K562 (cell line): ENCODE results near the gene ESD. TPM values are rescaled to one million over a fixed set of nuclear protein-coding genes. Genes with fewer than 3 reads are reported as not detected.

Experiments used
- ATAC-seq: fragments of 200-7000 bp; cut with Tn5 transposase; 3 replicates; pipeline ENCODE4 v1.9.1; 2020; ENCODE audit warnings: moderate library complexity
- BruUV-seq: library from RNA; stranded (reverse); fragments of 400-500 nt; replicated peaks from 2 replicates; lab custom pipeline; 2021; lab: Mats Ljungman, UMichigan
- CTCF ChIA-PET: fragments of 300-600 bp; formaldehyde crosslinking; extraction: SDS; loops from one replicate; lab custom pipeline; 2021; ENCODE audit warnings: low intra/inter-chr PET ratio; lab: Yijun Ruan, JAX
- POLR2A ChIA-PET: fragments of 300-600, 350-650 bp; sonication (Branson Sonifier 250); formaldehyde crosslinking; extraction: SDS; loops from one replicate; lab custom pipeline; 2021; ENCODE audit warnings: antibody characterized with exemption, inconsistent platforms; lab: Yijun Ruan, JAX
- DNase-seq, 4 experiments: peaks; one replicate each; pipeline versions ENCODE4 v3.0.0 to v3.0.0-alpha.2; 2011 to 2018; ENCODE audit warnings: low spot score in 3 of 4, mixed read lengths in 3 of 4; ENCODE audit errors: extremely low read depth in 1 of 4
- FAIRE-seq: peaks from 2 replicates; lab custom pipeline; 2011; peaks lifted over from hg19 to GRCh38; lab: Jason Lieb, UNC
- H2AFZ ChIP-seq: 2 replicates; pipeline ENCODE4 v1.6.0; 2011; ENCODE audit warnings: low read depth, low read length, control low read depth, inconsistent platforms
- H3K27ac ChIP-seq: fragments of 200-600 bp; 3 replicates; pipeline ENCODE4 v1.8.0; 2011; ENCODE audit warnings: low read depth, mild to moderate bottlenecking, control low read depth, inconsistent platforms, low read length, moderate library complexity, mixed read lengths; ENCODE audit errors: extremely low read depth
- H3K27me3 ChIP-seq, 2 experiments: fragments of 300-600 bp in 1 of 2; 2 replicates in 1 of 2; 3 replicates in 1 of 2; pipeline versions ENCODE4 v1.6.0 to v1.8.0; 2011; ENCODE audit warnings: inconsistent platforms in 2 of 2, low read length in 2 of 2, mild to moderate bottlenecking in 1 of 2, mixed read lengths in 1 of 2, moderate library complexity in 1 of 2; ENCODE audit not compliant: control insufficient read depth in 2 of 2, insufficient read depth in 2 of 2
- H3K36me3 ChIP-seq: fragments of 300-600 bp; 3 replicates; pipeline ENCODE4 v1.8.0; 2011; ENCODE audit warnings: mild to moderate bottlenecking, low read length, inconsistent platforms; ENCODE audit not compliant: control insufficient read depth, insufficient read depth
- H3K4me1 ChIP-seq, 2 experiments: fragments of 200-600 bp in 1 of 2; replicated peaks in 1 of 2; 2 replicates in 1 of 2; 3 replicates in 1 of 2; pipeline versions ENCODE4 v1.5.1 to v1.8.0; 2011; ENCODE audit warnings: inconsistent platforms in 2 of 2, low read length in 2 of 2, mild to moderate bottlenecking in 1 of 2, mixed read lengths in 1 of 2, moderate library complexity in 1 of 2; ENCODE audit not compliant: control insufficient read depth in 2 of 2, insufficient read depth in 2 of 2
- H3K4me2 ChIP-seq: 2 replicates; pipeline ENCODE4 v1.6.1; 2011; ENCODE audit warnings: low read length, control low read depth, inconsistent platforms, mixed read lengths; ENCODE audit not compliant: insufficient read depth
- H3K4me3 ChIP-seq: fragments of 200-600 bp; sonication (generic), shearing (Covaris generic); 2 replicates; pipeline ENCODE4 v1.5.1; 2016; ENCODE audit warnings: control low read depth, inconsistent platforms
- H3K79me2 ChIP-seq: fragments of 200-600 bp; 3 replicates; pipeline ENCODE4 v1.8.0; 2011; ENCODE audit warnings: low read length, inconsistent platforms; ENCODE audit not compliant: control insufficient read depth, insufficient read depth
- H3K9ac ChIP-seq, 2 experiments: 2 replicates each; pipeline versions ENCODE4 v1.6.0 to v1.6.1; 2011; ENCODE audit warnings: low read depth in 2 of 2, low read length in 2 of 2, control low read depth in 1 of 2, inconsistent platforms in 1 of 2, mild to moderate bottlenecking in 1 of 2, mixed read lengths in 1 of 2; ENCODE audit not compliant: insufficient read depth in 1 of 2
- H3K9me1 ChIP-seq: one replicate; pipeline ENCODE4 v1.6.0; 2011; ENCODE audit warnings: inconsistent platforms, mild to moderate bottlenecking, low read length, moderate library complexity; ENCODE audit not compliant: control insufficient read depth, insufficient read depth
- H3K9me3 ChIP-seq: replicated peaks from 2 replicates; pipeline ENCODE4 v1.5.1; 2011; ENCODE audit warnings: low read depth, low read length, inconsistent platforms; ENCODE audit not compliant: control insufficient read depth, insufficient read depth
- H4K20me1 ChIP-seq: replicated peaks from 2 replicates; pipeline ENCODE4 v1.6.1; 2011; ENCODE audit warnings: low read length, inconsistent platforms, mixed read lengths; ENCODE audit not compliant: control insufficient read depth, insufficient read depth
- EHMT2 ChIP-seq: fragments of 450-650 bp; IDR thresholded peaks from 2 replicates; pipeline ENCODE4 v1.6.1; 2018; ENCODE audit warnings: antibody characterized with exemption
- FOXM1 ChIP-seq, 2 experiments: fragments of 450-650 bp in 1 of 2; sonication (generic) in 1 of 2; formaldehyde crosslinking in 1 of 2; IDR thresholded peaks; 2 replicates each; pipeline versions ENCODE4 v1.6.1 to v1.9.0; 2017 to 2022; ENCODE audit warnings: low read depth in 2 of 2, mild to moderate bottlenecking in 2 of 2, missing genetic modification reagents in 1 of 2, moderate library complexity in 1 of 2
- GATA2 ChIP-seq: sonication (generic); formaldehyde crosslinking; IDR thresholded peaks from 2 replicates; pipeline ENCODE4 v1.4.0; 2020; ENCODE audit warnings: mild to moderate bottlenecking, missing genetic modification reagents
- TCFL5 ChIP-seq: fragments of 250-450 bp; sonication (Bioruptor Pico); conservative IDR thresholded peaks from 2 replicates; pipeline ENCODE4 v1.6.1; 2021; ENCODE audit warnings: mild to moderate bottlenecking, moderate library complexity, matching md5 sums
- U2AF2 ChIP-seq: fragments of 200-400 bp; formaldehyde crosslinking; optimal IDR thresholded peaks from 2 replicates; pipeline ENCODE3; 2017; ENCODE audit warnings: low read depth, mild to moderate bottlenecking, low read length
- ZNF263 ChIP-seq: sonication (generic); formaldehyde crosslinking; IDR thresholded peaks from 2 replicates; pipeline ENCODE4 v1.8.0; 2022; ENCODE audit warnings: mild to moderate bottlenecking, missing genetic modification reagents, borderline replicate concordance
- ZNF707 ChIP-seq: fragments of 250-450 bp; sonication (Bioruptor Pico); conservative IDR thresholded peaks from 2 replicates; pipeline ENCODE4 v1.8.0; 2022; ENCODE audit warnings: inconsistent platforms, mild to moderate bottlenecking, moderate library complexity
- WGBS: fragments of 100-300 bp; shearing (Covaris generic); methylation state at CpG from one replicate; pipeline ENCODE4 v1.1.6; 2016; ENCODE audit warnings: low coverage, mixed read lengths; ENCODE audit not compliant: insufficient coverage; ENCODE audit errors: missing lambda C conversion rate; 5-methylcytosine and 5-hydroxymethylcytosine counted together
- in situ Hi-C: fragments of 300-500 bp; cut with MboI; formaldehyde crosslinking; loops from 4 replicates; pipeline ENCODE4 v1.15.0; 2018; ENCODE audit warnings: inconsistent platforms, mixed read lengths
- intact Hi-C: fragments of 100-400 bp; cut with micrococcal nuclease; formaldehyde crosslinking; loops from 2 replicates; pipeline ENCODE4 v1.14.2; 2022
- polyA plus RNA-seq, 8 experiments: library from polyadenylated mRNA; depleted of rRNA in 4 of 8; stranded (reverse) in 5 of 8; unstranded in 3 of 8; fragments of >200 nt; fragmentation: Nextera tagmentation in 2 of 8; fragmentation: Illumina TruSeq in 1 of 8; extraction: Ambion mirVana in 2 of 8; extraction: Trizol in 1 of 8; gene quantifications; 2 replicates each; pipeline versions ENCODE4 v1.2.1 to v1.2.3, GENCODE V29; 2011 to 2014; ENCODE audit warnings: inconsistent platforms in 1 of 8, missing spikeins in 1 of 8
- total RNA-seq, 7 experiments: library from RNA; depleted of rRNA in 6 of 7; stranded (reverse); fragments of >200 nt in 6 of 7; fragmentation: Illumina TruSeq in 2 of 7; extraction: Trizol in 2 of 7; gene quantifications; 2 replicates each; pipeline versions ENCODE4 v1.2.1 to v1.2.3, GENCODE V29; 2011 to 2021; ENCODE audit warnings: low replicate concordance in 1 of 7
- TF ChIP-seq, protein P1 (sequence below): IDR thresholded peaks from 2 replicates; pipeline ENCODE4 v1.6.1; 2011; ENCODE audit not compliant: insufficient read length; ENCODE audit errors: extremely low read depth

ESD gene
- total and polyA plus RNA-seq, 9 of the 15 experiments (the other 6 are each of a cell fraction or from before 2014, with no cell fraction given) = 88.9 to 402 (median 232) TPM

GRCh38 chr13:46803586-46803985 is 6.6 kb upstream of the ESD start:
- Histone ChIP-seq H3K9ac (no peak overlapping the region), H4K20me1 (no peaks in the 10 kb centered on the region), H3K9me3 (no peaks in the 10 kb centered on the region), H3K27ac (no peak overlapping the region), H3K4me3 (no peak overlapping the region), H2AFZ (no peak overlapping the region), H3K9me1 (no peaks in the 10 kb centered on the region), H3K4me1 (no peaks in the 10 kb centered on the region), H3K36me3 (no peaks in the 10 kb centered on the region), H3K27me3 (peaks cover 0 to 7% of the 10 kb centered on the region in 2 experiments; a peak in 1 of 5 replicates), H3K79me2 (no peaks in the 10 kb centered on the region), H3K4me2 (no peak overlapping the region)
- in situ Hi-C loops (no loop called here), intact Hi-C loops (no loop called here)
- CTCF ChIA-PET = no interaction called here
- TF ChIP-seq ZNF263 (CRISPR knock-in tag) (no peak), FOXM1 (IDR thresholded peaks at IDR 0.05; ENCODE audit: low read depth) (no peak), FOXM1 (CRISPR knock-in tag; IDR thresholded peaks at IDR 0.05; ENCODE audit: low read depth) (no peak), EHMT2 (no peak), TCFL5 (CRISPR knock-in tag) (no peak), ZNF707 (CRISPR knock-in tag) (no peak), GATA2 (no peak), U2AF2 (no peak)
- TF ChIP-seq, protein P1, sequence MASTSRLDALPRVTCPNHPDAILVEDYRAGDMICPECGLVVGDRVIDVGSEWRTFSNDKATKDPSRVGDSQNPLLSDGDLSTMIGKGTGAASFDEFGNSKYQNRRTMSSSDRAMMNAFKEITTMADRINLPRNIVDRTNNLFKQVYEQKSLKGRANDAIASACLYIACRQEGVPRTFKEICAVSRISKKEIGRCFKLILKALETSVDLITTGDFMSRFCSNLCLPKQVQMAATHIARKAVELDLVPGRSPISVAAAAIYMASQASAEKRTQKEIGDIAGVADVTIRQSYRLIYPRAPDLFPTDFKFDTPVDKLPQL = no peak
- WGBS = 8% methylated on average over 4 of the region's 5 CpGs
- DNase-seq = no peak
- no peak for FAIRE-seq
- POLR2A ChIA-PET = interaction anchor here (0.6 kb wide), 1 partner anchor 43 kb away, joined by 3 read pairs; no protein-coding TSS in a partner anchor
- ATAC-seq = no peak
- no TSS peak for BruUV-seq
